ENCODE measurements around the gene ADH7. TPM values are rescaled to one million over a fixed set of nuclear protein-coding genes. Genes with fewer than 3 reads are reported as not detected.

The ADH7 gene
- total and polyA plus RNA-seq, 2 of the 4 experiments (the other 2 are of a cell fraction), result not detected

GRCh38 chr4:99467887-99468286 is 32.7 kb upstream of the ADH7 start:
- Histone ChIP-seq H3K4ac (ENCODE audit: low read depth, low read length) (no peak overlapping the region), H2AFZ (replicated peaks; ENCODE audit: low read length, poor library complexity) (no peak overlapping the region), H3K36me3 (ENCODE audit: control insufficient read depth, insufficient read depth, low read length) (no peaks in the 10 kb centered on the region), H2AK5ac (ENCODE audit: low read depth, low read length) (no peak overlapping the region), H3K27me3 (ENCODE audit: control insufficient read depth, insufficient read depth, low read length) (0 out of 2 replicates have a peak, but pooled peaks cover 1% of the 10 kb centered on the region), H3K27ac (ENCODE audit: insufficient read depth, low read length) (no peak overlapping the region), H3K18ac (ENCODE audit: low read depth, low read length) (no peak overlapping the region), H3K79me1 (ENCODE audit: low read depth in 1 of 2, low read length in 2 of 2) (no peaks in the 10 kb centered on the region), H3K9me1 (ENCODE audit: insufficient read depth, low read length) (no peaks in the 10 kb centered on the region), H4K8ac (ENCODE audit: low read depth in 2 of 2, low read length in 2 of 2) (no peak overlapping the region), H3K14ac (replicated peaks; ENCODE audit: low read depth, low read length) (no peak overlapping the region), H4K91ac (ENCODE audit: insufficient read depth, low read depth, low read length) (no peak overlapping the region), H3K56ac (ENCODE audit: extremely low read depth, insufficient read depth, low read length) (no peak overlapping the region), H4K5ac (ENCODE audit: low read depth, low read length) (no peak overlapping the region), H2BK120ac (ENCODE audit: low read depth, low read length) (no peak overlapping the region), H3K9me3 (ENCODE audit: control insufficient read depth, insufficient read depth, low read length) (no peaks in the 10 kb centered on the region), H2AK9ac (replicated peaks; ENCODE audit: low read depth, low read length, poor library complexity) (no peak overlapping the region), H3K4me2 (ENCODE audit: low read depth, low read length) (no peak overlapping the region), H3K9ac (ENCODE audit: low read depth, low read length) (no peak overlapping the region), H2BK5ac (ENCODE audit: low read depth, low read length, poor library complexity, severe bottlenecking) (no peak overlapping the region), H4K20me1 (ENCODE audit: insufficient read depth, low read length) (no peaks in the 10 kb centered on the region), H3K23ac (ENCODE audit: low read depth, low read length) (no peak overlapping the region), H3K4me1 (ENCODE audit: control insufficient read depth, insufficient read depth, low read length) (no peaks in the 10 kb centered on the region), H2BK20ac (ENCODE audit: low read depth, low read length) (no peak overlapping the region), H3K4me3 (ENCODE audit: insufficient read depth, low read depth, low read length) (no peak overlapping the region), H2BK15ac (ENCODE audit: low read depth, low read length) (no peak overlapping the region)
- BruUV-seq (replicated peaks), result no TSS peak
- no peak for DNase-seq
- dilution Hi-C loops (cut with HindIII; ENCODE audit: low sequenced_read_pairs, unreplicated experiment), result no loop called here
- POLR2A ChIA-PET (ENCODE audit: unreplicated experiment), result no interaction called here
- ATAC-seq (ENCODE audit: low read depth), result no peak
- no CpG with 5 or more reads among the region's 2 CpGs for WGBS, 2 experiments (ENCODE audit: extremely low coverage in 2 of 2, insufficient read length in 1 of 2)
- in situ Hi-C loops (cut with MboI; ENCODE audit: low sequenced_read_pairs), result no loop called here
- TF ChIP-seq USF2 (IDR thresholded peaks at IDR 0.05; ENCODE audit: low read depth, low read length) (no peak), MAZ (IDR thresholded peaks at IDR 0.05; ENCODE audit: borderline replicate concordance, low read depth, low read length) (no peak), MAFK (IDR thresholded peaks at IDR 0.05; ENCODE audit: low read depth, low read length) (no peak), FOS (IDR thresholded peaks at IDR 0.05; ENCODE audit: low read depth, low read length) (no peak), ELK1 (IDR thresholded peaks at IDR 0.05; ENCODE audit: borderline replicate concordance, low read depth, low read length) (no peak), CTCF (conservative IDR thresholded peaks at IDR 0.05; ENCODE audit: low read depth, low read length) (no peak), RFX5 (IDR thresholded peaks at IDR 0.05; ENCODE audit: low read depth, low read length) (no peak), NFE2L2 (IDR thresholded peaks at IDR 0.05; ENCODE audit: low read depth, low read length) (no peak), SMC3 (IDR thresholded peaks at IDR 0.05; ENCODE audit: low read depth, low read length) (no peak), CEBPB (IDR thresholded peaks at IDR 0.05; ENCODE audit: low read depth, low read length) (no peak), RCOR1 (IDR thresholded peaks at IDR 0.05; ENCODE audit: insufficient replicate concordance, low read length) (no peak), POLR2A (IDR thresholded peaks at IDR 0.05; ENCODE audit: low read depth, low read length) (no peak)
- CTCF ChIA-PET, result no interaction called here
- intact Hi-C loops (cut with micrococcal nuclease), result loop anchor here (5.0 to 10.0 kb wide), 2 partner anchors 339 to 1003 kb away; no protein-coding TSS in a partner anchor
